Measurements from ENCODE around the gene TEKT3.

- no peak for TF ChIP-seq POLR2A (IDR thresholded peaks at IDR 0.05; ENCODE audit: low read length)
- TF ChIP-seq GATA1 (IDR thresholded peaks at IDR 0.05; ENCODE audit: low read depth, low read length): no peak
Observed at GRCh38 chr17:15335446-15335845, 6.0 kb downstream of the TEKT3 start.

Measured in erythroblast (primary cell).